GM10266 (cell line): ENCODE data around the gene ABR.

Experiments used
- DNase-seq: peaks from one replicate; pipeline ENCODE4 v3.0.0; 2012; ENCODE audit errors: extremely low spot score
- TF ChIP-seq, protein P1 (sequence below): IDR thresholded peaks from 2 replicates; pipeline ENCODE4 v1.5.1; 2012; ENCODE audit warnings: mild to moderate bottlenecking, low read depth; ENCODE audit not compliant: control insufficient read depth, insufficient read depth; ENCODE audit errors: missing control alignments

The ABR gene

DNA sequence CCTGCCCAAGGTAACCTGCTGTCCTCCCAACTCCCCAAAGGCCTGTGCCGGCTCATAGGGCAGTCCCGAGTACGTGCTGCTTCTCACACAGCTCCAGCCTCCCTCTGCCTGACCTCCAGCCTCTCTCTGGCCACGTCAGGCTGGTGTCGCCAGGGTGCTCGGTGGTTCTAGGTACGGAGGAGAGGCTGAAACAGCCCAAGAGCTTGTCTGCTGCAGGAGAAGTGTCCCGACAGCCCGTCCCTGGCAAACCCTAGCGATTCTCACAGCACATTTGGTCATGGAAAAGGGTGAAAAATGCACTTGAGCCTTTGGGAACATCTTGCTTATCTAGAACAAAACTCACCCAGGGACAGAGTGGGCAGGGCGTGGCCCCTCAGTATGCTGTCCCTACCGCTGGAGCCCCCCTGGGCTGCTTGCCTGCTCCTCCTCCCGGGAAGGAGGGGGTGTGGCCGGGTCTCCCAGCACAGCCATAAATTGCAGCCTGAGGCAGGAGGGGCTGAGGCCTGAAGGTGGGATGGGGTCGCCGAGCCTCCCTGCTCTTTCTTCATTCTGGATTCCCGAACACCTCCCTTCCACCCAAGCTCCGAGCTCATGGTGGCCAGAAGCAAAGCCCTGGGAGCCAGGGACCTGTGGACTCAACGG lies 142.4 kb downstream of the ABR start:
- no peak for DNase-seq
- TF ChIP-seq, protein P1, sequence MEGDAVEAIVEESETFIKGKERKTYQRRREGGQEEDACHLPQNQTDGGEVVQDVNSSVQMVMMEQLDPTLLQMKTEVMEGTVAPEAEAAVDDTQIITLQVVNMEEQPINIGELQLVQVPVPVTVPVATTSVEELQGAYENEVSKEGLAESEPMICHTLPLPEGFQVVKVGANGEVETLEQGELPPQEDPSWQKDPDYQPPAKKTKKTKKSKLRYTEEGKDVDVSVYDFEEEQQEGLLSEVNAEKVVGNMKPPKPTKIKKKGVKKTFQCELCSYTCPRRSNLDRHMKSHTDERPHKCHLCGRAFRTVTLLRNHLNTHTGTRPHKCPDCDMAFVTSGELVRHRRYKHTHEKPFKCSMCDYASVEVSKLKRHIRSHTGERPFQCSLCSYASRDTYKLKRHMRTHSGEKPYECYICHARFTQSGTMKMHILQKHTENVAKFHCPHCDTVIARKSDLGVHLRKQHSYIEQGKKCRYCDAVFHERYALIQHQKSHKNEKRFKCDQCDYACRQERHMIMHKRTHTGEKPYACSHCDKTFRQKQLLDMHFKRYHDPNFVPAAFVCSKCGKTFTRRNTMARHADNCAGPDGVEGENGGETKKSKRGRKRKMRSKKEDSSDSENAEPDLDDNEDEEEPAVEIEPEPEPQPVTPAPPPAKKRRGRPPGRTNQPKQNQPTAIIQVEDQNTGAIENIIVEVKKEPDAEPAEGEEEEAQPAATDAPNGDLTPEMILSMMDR: no peak

DNA sequence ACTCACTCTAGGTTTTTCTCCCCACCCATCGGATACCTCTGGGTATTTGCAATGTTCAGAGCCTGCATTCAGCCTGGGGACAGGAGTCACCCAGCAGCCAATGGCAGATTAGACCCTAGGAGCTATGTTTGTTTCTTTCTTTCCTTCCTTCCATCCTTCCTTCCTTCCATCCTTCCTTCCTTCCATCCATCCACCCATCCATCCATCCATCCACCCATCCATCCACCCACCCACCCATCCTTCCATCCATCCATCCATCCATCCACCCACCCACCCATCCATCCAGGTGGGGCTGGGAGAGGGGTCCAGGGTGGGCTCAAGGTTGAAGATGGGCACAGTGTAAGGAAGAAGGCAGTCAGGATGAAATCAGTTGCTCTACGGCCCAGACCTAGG lies 142.9 kb downstream of the ABR start:
- no peak for DNase-seq
- TF ChIP-seq, protein P1: no peak

DNA sequence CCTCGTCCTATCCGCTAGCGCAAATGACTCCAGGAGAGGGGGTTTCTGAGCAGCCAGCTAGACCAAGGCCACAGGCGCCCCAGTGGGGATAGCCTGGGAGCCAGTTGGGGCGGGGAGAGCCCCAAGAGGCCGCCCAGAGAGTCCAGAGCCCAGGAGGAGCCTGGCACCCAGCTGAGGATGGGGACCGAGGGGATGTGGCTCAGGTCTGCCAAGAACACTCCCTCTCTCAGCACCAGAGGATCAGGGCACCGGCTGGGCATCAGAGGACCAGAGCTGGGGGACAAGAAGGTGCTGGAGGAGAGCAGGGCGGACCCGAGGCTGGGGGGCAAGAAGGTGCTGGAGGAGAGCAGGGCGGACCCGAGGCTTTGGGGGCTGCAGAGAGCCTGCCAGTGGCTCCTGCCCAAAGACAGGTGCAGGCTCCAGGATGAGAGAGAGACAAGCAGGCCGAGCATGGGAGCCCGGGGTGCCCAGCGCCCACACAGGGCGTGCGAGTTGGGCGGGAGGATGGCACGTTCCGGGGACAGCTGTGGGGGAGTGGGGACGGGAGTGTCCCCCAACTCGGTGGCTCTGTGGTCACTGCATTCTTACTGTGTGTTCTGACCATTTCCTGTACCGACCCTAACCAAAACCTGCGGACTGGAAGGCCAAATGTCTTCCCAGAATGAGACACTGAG lies 143.5 kb downstream of the ABR start:
- TF ChIP-seq, protein P1: no peak
- DNase-seq: no peak

DNA sequence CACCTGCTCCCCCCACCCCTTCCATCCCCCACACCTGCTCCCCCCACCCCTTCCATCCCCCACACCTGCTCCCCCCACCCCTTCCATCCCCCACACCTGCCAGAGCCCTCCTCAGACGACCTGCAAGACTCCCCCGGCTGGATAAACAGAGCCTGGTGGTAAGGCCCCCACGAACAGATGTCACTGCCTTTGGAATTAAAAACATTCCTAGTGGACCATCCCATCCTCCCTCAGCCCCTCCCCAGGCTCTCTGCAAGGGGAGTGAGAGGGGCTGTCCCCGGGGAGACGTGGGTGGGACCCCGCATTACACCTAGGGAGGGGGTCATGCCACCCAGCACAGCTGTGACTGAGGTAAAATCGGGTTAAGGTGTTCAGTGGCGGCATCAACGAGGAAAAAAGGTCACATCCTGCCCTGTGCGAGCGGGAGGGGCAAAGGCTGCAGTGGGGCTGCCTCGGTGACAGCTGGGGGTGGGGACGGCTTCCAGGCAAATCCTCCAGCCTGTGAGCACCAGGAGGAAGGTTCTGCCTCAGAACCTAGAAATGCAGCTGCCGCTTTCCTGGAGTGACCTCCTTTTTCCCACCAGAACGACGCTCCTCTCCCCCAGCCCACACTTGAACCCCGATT lies 144.1 kb downstream of the ABR start:
- TF ChIP-seq, protein P1: no peak
- no peak for DNase-seq

DNA sequence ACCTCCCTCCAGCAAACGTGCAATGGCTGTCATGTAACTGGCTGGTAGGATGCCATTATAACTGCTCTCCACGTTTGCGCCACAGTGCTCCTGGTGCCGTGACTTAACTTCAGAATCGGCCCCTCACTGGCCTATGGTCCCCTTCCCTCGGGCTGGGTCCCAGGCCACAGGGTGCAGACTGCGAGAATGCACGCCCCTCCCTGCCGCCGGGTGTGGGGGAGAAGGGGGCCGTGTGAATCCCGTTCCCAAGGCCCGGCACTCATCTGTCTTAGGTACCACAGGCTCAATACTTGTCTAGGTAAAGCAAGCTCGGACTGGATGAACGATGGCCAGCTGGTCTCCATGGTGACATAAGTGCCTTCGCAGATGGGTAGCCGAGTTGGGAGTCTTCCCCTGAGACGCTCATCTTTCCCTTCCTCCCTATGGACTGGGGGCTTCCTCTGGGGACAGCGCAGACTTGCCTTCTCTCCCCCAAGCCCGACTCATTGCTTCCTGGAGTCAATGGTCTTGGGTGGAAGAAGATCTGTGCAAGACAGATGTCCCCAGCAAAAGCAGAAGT lies 145.1 kb downstream of the ABR start:
- TF ChIP-seq, protein P1: no peak
- DNase-seq: no peak

DNA sequence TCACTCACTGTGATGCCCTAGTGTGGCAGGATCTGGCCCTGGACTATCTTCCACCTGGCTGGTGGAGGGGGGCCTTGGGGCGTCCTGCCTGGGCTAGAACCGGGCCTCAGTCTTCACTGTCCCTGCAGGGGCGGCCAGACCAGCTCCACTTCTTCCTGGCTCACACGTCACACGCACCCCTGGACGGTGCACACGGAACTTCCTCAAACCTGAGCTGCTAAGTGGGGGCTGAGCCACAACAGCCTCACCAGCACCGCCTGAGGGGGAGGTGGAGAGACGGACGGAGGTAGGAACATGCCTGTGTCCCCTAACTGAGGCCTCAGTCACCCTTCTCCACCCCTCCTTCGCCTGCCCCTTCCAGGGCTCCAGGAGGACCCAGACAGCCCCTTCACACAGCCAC lies 146.3 kb downstream of the ABR start:
- DNase-seq: no peak
- TF ChIP-seq, protein P1: no peak

DNA sequence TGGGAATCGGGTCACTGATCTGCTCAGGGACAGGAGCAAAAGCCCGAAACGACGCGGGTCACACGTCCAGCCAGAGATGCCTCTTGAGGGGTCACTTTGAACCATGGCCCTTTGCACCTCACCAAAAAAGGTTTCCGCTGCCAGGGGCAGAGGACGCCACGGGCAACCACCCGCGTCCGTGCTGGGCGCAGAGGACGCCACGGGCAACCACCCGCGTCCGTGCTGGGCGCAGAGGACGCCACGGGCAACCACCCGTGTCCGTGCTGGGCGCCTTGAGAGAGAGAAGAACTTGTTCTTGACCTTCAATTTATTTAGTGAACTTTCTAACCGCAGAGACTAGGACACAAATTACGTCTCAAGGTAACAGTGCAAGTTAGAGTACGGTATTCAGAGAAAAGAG lies 147.4 kb downstream of the ABR start:
- DNase-seq: no peak
- TF ChIP-seq, protein P1: no peak
